Measurements from ENCODE around the gene SCGB3A1.

GRCh38 chr5:180607861-180608571 is 16.7 kb upstream of the SCGB3A1 start:
- TF ChIP-seq POLR2A (IDR thresholded peaks at IDR 0.05) (no peak), CTCF (IDR thresholded peaks at IDR 0.05) (no peak)
